Lung (tissue), 12 donors: ENCODE results near the gene LRIT1. TPM values are rescaled to one million over a fixed set of nuclear protein-coding genes. Genes with fewer than 3 reads are reported as not detected.

Experiments
- ATAC-seq: fragments of 200-7000 bp; cut with Tn5 transposase; one replicate; pipeline ENCODE4 v1.9.1; 2020; ENCODE audit warnings: moderate number of reproducible peaks; ENCODE audit not compliant: insufficient read depth, low FRiP score
- DNase-seq, 3 donors: peaks; one replicate each; pipeline ENCODE4 v3.0.0-alpha.2; 2013 to 2017
- H3K27ac ChIP-seq, 2 donors: one replicate each; pipeline ENCODE4 v1.5.1; 2013; ENCODE audit warnings: mild to moderate bottlenecking in 2 of 2, moderate library complexity in 2 of 2, control low read depth in 1 of 2, inconsistent platforms in 1 of 2, low read depth in 1 of 2, low read length in 1 of 2
- H3K27me3 ChIP-seq, 3 donors: one replicate each; pipeline ENCODE4 v1.5.1; 2013; ENCODE audit warnings: low read length in 2 of 3; ENCODE audit not compliant: control insufficient read depth in 3 of 3, insufficient read depth in 3 of 3
- H3K36me3 ChIP-seq, 4 donors: one replicate each; pipeline ENCODE4 v1.5.1; 2013; ENCODE audit warnings: low read length in 4 of 4, mild to moderate bottlenecking in 1 of 4, moderate library complexity in 1 of 4; ENCODE audit not compliant: control insufficient read depth in 4 of 4, insufficient read depth in 4 of 4
- H3K4me1 ChIP-seq, 5 donors: one replicate each; pipeline ENCODE4 v1.5.1; 2013; ENCODE audit warnings: low read length in 5 of 5, mild to moderate bottlenecking in 2 of 5, moderate library complexity in 1 of 5; ENCODE audit not compliant: control insufficient read depth in 5 of 5, insufficient read depth in 5 of 5
- H3K4me3 ChIP-seq: one replicate; pipeline ENCODE4 v1.5.1; 2013; ENCODE audit warnings: mild to moderate bottlenecking, control low read depth, moderate library complexity
- H3K9ac ChIP-seq, 2 donors: one replicate each; pipeline ENCODE4 v1.5.1; 2013; ENCODE audit warnings: low read length in 2 of 2, control low read depth in 1 of 2; ENCODE audit not compliant: insufficient read depth in 1 of 2
- H3K9me3 ChIP-seq, 4 donors: one replicate each; pipeline ENCODE4 v1.5.1; 2013; ENCODE audit warnings: low read length in 3 of 4, mild to moderate bottlenecking in 1 of 4, moderate library complexity in 1 of 4; ENCODE audit not compliant: control insufficient read depth in 4 of 4, insufficient read depth in 3 of 4
- WGBS, 2 donors: extraction: QIAGEN DNeasy Blood & Tissue Kit; methylation state at CpG; one replicate each; pipeline ENCODE4 v1.1.7; 2013; 5-methylcytosine and 5-hydroxymethylcytosine counted together
- polyA plus RNA-seq, 2 donors: library from polyadenylated mRNA; stranded (reverse); fragments of 200-250 nt; gene quantifications; one replicate each; pipeline ENCODE4 v1.2.1, GENCODE V29; 2013
- total RNA-seq, 2 donors: library from RNA; depleted of rRNA in 1 of 2; stranded (reverse); fragments of >200 nt in 1 of 2; gene quantifications; one replicate each; pipeline ENCODE4 v1.2.1, GENCODE V29; 2014 to 2021
- TF ChIP-seq, protein P1 (sequence below): IDR thresholded peaks from 2 replicates; pipeline ENCODE4 v1.5.1; 2012; ENCODE audit warnings: mild to moderate bottlenecking; ENCODE audit errors: control extremely low read depth, extremely low read depth
- donor health status: control.
- donor health status: control.
- donor health status: Bipolar disorder and iron deficiency.
- donor health status: healthy.
- donor health status: DM: yes; HTN: yes; CAD: no.

Gene LRIT1
- total and polyA plus RNA-seq, 4 donors: not detected

DNA sequence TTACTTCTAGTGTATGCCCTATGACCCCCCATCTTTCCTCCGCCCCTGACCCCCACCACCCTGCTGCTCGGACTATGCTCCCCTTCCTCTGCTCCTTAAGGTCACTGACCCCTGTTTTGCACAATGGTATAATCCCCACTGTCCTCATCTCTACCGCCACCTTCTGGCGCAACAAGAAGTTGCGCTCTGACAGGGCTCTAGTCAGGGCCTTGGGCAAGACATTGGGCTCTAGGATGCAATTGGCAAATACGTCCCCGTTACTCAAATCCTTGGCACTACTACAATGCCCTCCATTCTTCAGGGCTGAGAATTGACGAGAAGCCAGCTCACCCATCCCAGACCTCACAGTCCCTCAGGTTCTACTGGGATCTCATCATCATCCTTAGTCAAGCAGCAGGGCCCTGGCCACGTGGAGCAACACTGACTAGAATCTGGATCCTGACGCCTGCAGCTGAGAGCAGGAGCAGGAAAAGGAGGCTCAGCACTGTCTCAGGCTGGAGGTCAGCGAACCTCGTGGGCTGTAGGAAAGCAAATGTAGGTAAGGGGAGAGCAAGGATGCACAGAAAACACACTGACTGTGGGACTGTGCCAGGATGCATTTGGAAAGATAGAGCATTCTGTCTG is 26.6 kb downstream of the LRIT1 start:
- no peaks in the 10 kb centered on the region for H3K4me1 ChIP-seq
- H3K36me3 ChIP-seq: no peaks in the 10 kb centered on the region
- TF ChIP-seq, protein P1, sequence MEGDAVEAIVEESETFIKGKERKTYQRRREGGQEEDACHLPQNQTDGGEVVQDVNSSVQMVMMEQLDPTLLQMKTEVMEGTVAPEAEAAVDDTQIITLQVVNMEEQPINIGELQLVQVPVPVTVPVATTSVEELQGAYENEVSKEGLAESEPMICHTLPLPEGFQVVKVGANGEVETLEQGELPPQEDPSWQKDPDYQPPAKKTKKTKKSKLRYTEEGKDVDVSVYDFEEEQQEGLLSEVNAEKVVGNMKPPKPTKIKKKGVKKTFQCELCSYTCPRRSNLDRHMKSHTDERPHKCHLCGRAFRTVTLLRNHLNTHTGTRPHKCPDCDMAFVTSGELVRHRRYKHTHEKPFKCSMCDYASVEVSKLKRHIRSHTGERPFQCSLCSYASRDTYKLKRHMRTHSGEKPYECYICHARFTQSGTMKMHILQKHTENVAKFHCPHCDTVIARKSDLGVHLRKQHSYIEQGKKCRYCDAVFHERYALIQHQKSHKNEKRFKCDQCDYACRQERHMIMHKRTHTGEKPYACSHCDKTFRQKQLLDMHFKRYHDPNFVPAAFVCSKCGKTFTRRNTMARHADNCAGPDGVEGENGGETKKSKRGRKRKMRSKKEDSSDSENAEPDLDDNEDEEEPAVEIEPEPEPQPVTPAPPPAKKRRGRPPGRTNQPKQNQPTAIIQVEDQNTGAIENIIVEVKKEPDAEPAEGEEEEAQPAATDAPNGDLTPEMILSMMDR: no peak
- H3K9me3 ChIP-seq: peaks cover 0 to 3% (median 0%) of the 10 kb centered on the region in 4 donors
- H3K9ac ChIP-seq: no peak overlapping the region
- no peak overlapping the region for H3K27ac ChIP-seq
- no peaks in the 10 kb centered on the region for H3K27me3 ChIP-seq
- no peak overlapping the region for H3K4me3 ChIP-seq
- DNase-seq (no peak), ATAC-seq (no peak)
- WGBS, 2 donors: 54 to 55% methylated on average over 12 of the region's 12 CpGs

DNA sequence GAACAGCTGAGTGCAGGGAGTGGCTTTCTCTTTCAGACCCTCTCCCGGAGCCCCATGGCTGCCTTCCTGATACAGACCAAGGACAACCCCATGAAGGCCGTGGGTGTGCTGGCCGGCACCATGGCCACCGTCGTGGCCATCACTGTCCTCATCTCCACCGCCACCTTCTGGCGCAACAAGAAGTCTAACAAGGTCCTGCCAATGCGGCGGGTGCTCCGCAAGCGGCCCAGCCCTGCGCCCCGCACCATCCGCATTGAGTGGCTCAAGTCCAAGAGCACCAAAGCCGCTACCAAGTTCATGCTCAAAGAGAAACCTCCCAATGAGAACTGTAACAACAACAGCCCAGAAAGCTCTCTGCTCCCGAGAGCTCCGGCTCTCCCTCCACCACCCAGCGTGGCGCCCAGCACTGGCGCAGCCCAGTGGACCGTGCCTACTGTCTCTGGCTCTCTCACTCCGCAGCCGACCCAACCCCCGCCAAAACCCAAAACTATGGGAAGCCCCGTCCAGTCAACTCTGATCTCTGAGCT is 27.2 kb downstream of the LRIT1 start:
- TF ChIP-seq, protein P1: no peak
- ATAC-seq (peak; percentile 9), DNase-seq (no peak)
- Histone ChIP-seq H3K4me1 (no peaks in the 10 kb centered on the region), H3K27ac (no peak overlapping the region), H3K9me3 (no peaks in the 10 kb centered on the region), H3K4me3 (no peak overlapping the region), H3K36me3 (no peaks in the 10 kb centered on the region), H3K27me3 (no peaks in the 10 kb centered on the region), H3K9ac (no peak overlapping the region)
- 69 to 74% methylated on average over 25 of the region's 25 CpGs for WGBS, 2 donors

DNA sequence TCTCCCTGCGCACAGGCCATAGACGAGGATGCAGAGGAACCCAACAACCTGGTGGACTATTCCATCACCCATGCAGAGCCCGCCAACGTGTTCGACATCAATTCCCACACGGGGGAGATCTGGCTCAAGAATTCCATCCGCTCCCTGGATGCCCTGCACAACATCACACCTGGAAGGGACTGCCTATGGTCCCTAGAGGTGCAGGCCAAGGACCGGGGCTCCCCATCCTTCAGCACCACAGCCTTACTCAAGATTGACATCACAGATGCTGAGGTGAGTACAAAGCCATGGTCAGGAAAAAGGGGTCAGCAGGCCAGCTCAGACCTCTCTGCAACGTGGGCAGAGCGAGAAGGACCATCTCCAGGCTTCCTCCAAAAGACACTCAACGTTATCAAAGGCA is 28.3 kb downstream of the LRIT1 start:
- Histone ChIP-seq H3K27me3 (peaks cover 0 to 4% (median 0%) of the 10 kb centered on the region in 3 donors), H3K9me3 (peaks cover 0 to under 1% (median 0%) of the 10 kb centered on the region in 4 donors), H3K4me3 (no peak overlapping the region), H3K9ac (no peak overlapping the region), H3K36me3 (no peaks in the 10 kb centered on the region), H3K4me1 (no peaks in the 10 kb centered on the region), H3K27ac (no peak overlapping the region)
- no peak for DNase-seq
- 91 to 92% methylated on average over 11 of the region's 11 CpGs for WGBS, 2 donors
- TF ChIP-seq, protein P1: no peak
- ATAC-seq: no peak
